Measurements from ENCODE around the gene TLE7.

The TLE7 gene

DNA sequence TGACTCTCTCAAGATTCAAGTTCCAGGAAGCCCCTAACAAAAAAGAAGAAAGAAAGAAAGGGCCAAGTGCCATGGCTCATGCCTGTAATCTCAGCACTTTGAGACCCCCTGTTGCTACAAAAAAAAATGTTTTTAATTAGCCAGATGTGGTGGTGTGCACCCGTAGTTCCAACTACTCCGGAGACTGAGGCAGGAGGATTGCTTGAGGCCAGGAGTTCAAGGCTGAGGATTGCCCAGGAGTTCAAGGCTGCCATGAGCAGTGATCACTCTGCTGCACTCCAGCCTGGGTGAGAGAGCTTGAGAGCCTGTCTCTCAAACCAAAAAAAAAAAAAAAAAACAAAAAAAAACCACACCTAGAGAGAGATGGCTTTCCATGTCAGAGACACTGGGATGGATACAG is 18.8 kb downstream of the TLE7 start:
- DNase-seq (ENCODE audit: extremely low read depth, insufficient read length): no peak
- no peaks in the 10 kb centered on the region for H3K36me3 ChIP-seq (ENCODE audit: control insufficient read depth, insufficient read depth, low read length)
- H3K27me3 ChIP-seq (replicated peaks; ENCODE audit: control insufficient read depth, insufficient read depth, low read length): no peaks in the 10 kb centered on the region; the same call in 1 of the 2 replicates

DNA sequence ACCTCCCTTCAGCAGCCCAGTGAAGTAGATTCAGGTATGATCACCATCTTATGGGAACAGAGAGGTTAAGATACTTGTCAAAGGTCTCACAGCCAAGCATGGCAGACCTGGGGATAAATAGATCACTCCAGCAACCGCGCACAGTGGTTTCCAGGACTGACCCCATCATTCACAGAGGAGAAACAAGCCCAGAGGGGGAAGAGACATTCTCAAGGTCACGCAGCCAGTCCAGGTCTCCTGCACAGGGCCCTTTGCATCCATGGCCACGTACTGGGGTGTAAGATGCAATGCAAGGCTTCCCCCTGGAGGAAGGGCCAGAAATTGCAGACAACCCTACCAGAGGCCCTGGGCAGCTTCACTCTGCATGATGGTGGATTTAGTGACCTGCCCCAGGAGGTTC is 19.9 kb downstream of the TLE7 start:
- TF ChIP-seq, protein P1, sequence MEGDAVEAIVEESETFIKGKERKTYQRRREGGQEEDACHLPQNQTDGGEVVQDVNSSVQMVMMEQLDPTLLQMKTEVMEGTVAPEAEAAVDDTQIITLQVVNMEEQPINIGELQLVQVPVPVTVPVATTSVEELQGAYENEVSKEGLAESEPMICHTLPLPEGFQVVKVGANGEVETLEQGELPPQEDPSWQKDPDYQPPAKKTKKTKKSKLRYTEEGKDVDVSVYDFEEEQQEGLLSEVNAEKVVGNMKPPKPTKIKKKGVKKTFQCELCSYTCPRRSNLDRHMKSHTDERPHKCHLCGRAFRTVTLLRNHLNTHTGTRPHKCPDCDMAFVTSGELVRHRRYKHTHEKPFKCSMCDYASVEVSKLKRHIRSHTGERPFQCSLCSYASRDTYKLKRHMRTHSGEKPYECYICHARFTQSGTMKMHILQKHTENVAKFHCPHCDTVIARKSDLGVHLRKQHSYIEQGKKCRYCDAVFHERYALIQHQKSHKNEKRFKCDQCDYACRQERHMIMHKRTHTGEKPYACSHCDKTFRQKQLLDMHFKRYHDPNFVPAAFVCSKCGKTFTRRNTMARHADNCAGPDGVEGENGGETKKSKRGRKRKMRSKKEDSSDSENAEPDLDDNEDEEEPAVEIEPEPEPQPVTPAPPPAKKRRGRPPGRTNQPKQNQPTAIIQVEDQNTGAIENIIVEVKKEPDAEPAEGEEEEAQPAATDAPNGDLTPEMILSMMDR (IDR thresholded peaks at IDR 0.05; ENCODE audit: insufficient read depth, low read length, poor library complexity, severe bottlenecking): peak; percentile 65
- no peak for DNase-seq (ENCODE audit: extremely low read depth, insufficient read length)
- Histone ChIP-seq H3K27me3 (replicated peaks; ENCODE audit: control insufficient read depth, insufficient read depth, low read length) (no peaks in the 10 kb centered on the region; the same call in 1 of the 2 replicates), H3K36me3 (ENCODE audit: control insufficient read depth, insufficient read depth, low read length) (no peaks in the 10 kb centered on the region), H3K4me3 (replicated peaks; ENCODE audit: low read depth, low read length) (no peak overlapping the region)

More for the DNA sequence above, 18.8 kb downstream of the TLE7 start:
- no peak overlapping the region for H3K4me3 ChIP-seq (replicated peaks; ENCODE audit: low read depth, low read length)
- TF ChIP-seq, protein P1 (IDR thresholded peaks at IDR 0.05; ENCODE audit: insufficient read depth, low read length, poor library complexity, severe bottlenecking): no peak

DNA sequence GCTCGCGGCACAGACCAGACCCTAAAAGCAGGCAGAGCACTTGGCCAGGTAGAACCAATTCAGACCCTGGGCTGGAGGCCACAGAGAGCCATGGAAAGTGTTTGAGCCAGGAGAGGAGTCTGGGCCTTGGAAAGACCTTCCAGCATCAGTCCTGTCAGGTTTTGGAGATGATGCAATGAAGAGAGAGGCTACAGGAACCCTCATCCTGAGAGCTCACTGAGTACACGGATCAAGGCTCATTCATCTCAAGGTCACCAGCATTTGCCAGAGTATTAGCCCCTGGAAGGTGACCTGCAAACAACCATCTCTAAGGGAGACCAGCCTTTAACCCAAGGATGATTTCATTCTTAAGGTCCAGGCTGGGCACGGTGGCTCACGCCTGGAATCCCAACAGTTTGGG is 27.8 kb downstream of the TLE7 start:
- no peak overlapping the region for H3K4me3 ChIP-seq (replicated peaks; ENCODE audit: low read depth, low read length)
- H3K27me3 ChIP-seq (replicated peaks; ENCODE audit: control insufficient read depth, insufficient read depth, low read length): peaks cover 3% of the 10 kb centered on the region; the same call in 1 of the 2 replicates
- no peaks in the 10 kb centered on the region for H3K36me3 ChIP-seq (ENCODE audit: control insufficient read depth, insufficient read depth, low read length)
- no peak for DNase-seq (ENCODE audit: extremely low read depth, insufficient read length)
- TF ChIP-seq, protein P1 (IDR thresholded peaks at IDR 0.05; ENCODE audit: insufficient read depth, low read length, poor library complexity, severe bottlenecking): no peak

DNA sequence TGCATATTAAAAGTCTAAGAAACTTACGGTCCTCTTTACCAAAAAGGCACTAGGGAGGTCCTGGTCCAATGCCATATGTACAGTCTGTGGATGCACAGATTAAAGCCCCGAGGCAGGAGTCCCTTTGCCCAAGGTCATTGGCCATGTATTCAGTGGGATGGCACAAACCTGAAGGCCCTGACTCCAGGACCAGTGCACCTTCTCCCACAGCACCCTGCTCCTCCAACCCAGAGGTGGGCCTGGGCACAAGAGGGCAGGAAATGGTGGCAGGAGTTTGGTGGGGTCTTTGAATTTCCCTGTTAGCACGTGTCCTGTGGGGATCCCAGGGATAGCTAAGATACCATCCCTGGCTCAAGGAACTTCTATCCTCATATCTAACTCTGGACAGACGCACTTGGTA is 28.5 kb downstream of the TLE7 start:
- Histone ChIP-seq H3K27me3 (replicated peaks; ENCODE audit: control insufficient read depth, insufficient read depth, low read length) (peaks cover 4% of the 10 kb centered on the region; the same call in 1 of the 2 replicates), H3K4me3 (replicated peaks; ENCODE audit: low read depth, low read length) (no peak overlapping the region), H3K36me3 (ENCODE audit: control insufficient read depth, insufficient read depth, low read length) (no peaks in the 10 kb centered on the region)
- no peak for DNase-seq (ENCODE audit: extremely low read depth, insufficient read length)
- TF ChIP-seq, protein P1 (IDR thresholded peaks at IDR 0.05; ENCODE audit: insufficient read depth, low read length, poor library complexity, severe bottlenecking): no peak

DNA sequence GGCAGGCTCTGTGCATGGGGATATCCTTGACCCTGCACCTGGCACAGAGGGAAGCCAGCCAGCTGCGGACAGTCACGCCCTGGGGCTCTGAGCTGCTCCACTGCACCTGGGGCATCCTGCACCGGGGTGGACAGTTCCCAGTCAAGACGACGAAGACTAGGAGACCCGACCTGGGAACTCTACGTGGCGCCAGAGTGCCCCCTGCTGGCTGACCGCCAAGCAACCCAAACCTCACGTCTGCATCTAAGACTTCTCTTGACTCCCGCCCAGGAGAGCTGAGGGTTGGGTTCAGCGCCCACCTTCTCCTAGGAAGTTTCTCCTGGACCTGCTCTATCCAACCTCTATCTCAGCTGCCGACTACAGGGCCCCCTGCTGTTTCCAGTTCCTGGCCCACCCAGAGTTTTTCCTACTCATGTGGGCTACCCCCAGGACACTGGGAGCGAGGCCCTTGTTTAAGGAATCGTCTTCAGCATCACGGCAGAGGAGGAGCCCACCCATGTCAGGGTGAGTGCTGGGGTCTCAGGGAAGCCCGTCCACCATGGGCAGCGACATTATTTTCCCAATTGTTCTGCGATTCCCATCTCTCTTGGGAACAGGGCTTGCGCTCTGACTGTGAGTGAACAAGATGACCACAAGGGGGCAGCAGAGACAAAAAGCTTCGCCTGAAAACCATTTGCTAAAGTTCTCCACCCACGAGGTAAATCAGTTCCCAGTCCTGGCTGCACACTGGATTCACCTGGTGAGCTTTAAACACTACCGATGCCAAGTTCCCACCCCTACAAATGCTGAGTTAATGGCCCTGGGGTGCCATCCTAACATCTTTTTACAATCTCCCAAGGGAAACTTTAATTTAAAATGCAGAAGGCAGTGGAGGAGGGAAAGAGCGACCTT is 29.3 kb downstream of the TLE7 start:
- Histone ChIP-seq H3K4me3 (replicated peaks; ENCODE audit: low read depth, low read length) (no peak overlapping the region), H3K27me3 (replicated peaks; ENCODE audit: control insufficient read depth, insufficient read depth, low read length) (peaks cover 4% of the 10 kb centered on the region; the same call in 1 of the 2 replicates), H3K36me3 (ENCODE audit: control insufficient read depth, insufficient read depth, low read length) (no peaks in the 10 kb centered on the region)
- TF ChIP-seq, protein P1 (IDR thresholded peaks at IDR 0.05; ENCODE audit: insufficient read depth, low read length, poor library complexity, severe bottlenecking): peak; percentile 76
- DNase-seq (ENCODE audit: extremely low read depth, insufficient read length): peak; percentile 50
